Vagina (tissue), 2 donors: ENCODE measurements around the gene DPF3.

Experiments
- CTCF ChIP-seq, 3 experiments: fragments of 450-650 bp in 2 of 3; fragments of 200-600 bp in 1 of 3; sonication (generic) in 1 of 3; IDR thresholded peaks; one replicate each; pipeline ENCODE4 v1.5.1; 2017 to 2019; ENCODE audit warnings: antibody characterized with exemption in 3 of 3, mild to moderate bottlenecking in 2 of 3, moderate library complexity in 2 of 3
- POLR2A ChIP-seq, 2 donors: fragments of 450-650 bp; IDR thresholded peaks; one replicate each; pipeline ENCODE4 v1.6.1; 2017; ENCODE audit warnings: antibody characterized with exemption in 2 of 2, mild to moderate bottlenecking in 2 of 2, moderate library complexity in 2 of 2

GRCh38 chr14:72916174-72916573 lies 22.3 kb upstream of the DPF3 start:
- no peak for TF ChIP-seq CTCF (IDR thresholded peaks at IDR 0.05)
- no peak for TF ChIP-seq POLR2A (IDR thresholded peaks at IDR 0.05)
